GM12874 (cell line): ENCODE measurements around the gene FCN1.

Experiments
- TF ChIP-seq, protein P1 (sequence below): IDR thresholded peaks from 2 replicates; pipeline ENCODE4 v1.5.1; 2011; ENCODE audit warnings: low read depth, mild to moderate bottlenecking, control low read depth, low read length, moderate library complexity; ENCODE audit not compliant: insufficient read depth

The FCN1 gene

DNA sequence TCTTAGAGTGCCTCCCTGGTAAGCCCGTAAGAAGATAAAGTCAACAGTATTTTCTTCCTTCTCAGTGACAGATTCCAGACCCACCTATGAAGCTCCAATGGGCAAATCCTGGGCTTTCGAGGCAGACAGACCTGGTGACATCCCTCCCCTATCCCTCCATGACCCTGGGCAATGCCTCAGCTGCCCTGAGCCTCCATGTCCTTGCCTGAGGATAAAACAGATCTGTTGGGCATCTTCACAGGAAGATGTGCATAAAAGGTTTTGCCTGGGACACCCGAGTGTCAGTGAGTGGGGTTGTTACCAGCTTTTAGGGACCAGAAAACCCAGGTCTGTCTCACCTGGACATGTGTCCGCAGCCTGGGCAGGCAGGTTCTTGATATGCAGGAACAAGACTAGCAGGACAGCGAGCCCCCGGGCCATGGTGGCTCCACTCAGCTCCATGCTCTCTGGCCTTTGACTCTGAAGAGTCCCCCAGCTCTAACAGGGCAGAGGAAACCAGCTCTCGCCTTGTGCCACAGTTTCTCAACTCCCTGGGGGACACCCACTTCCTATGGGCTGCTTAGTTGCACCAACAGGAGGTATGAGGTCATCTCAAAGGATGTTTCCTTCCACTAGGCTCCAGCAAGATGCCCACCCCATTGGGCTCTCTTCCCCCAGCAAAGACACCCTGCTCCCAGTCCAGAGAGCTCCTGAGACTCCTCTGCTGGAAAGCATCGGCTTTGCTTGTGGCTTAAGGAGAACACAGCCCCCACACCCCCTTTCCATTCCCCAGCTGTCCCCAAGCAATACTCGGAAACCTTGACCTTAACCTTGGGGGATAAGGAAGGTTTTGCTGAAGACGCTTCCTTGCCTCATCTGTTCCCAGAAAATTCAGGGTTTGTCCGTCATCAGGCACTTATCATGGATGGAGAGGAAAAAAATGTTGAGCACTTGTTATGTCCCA lies at the start of gene FCN1:
TSS of gene FCN1 (minus strand) at position 482 of the 943 bp plus-strand sequence. CDS start at position 441, 41 bp downstream.
- TF ChIP-seq, protein P1, sequence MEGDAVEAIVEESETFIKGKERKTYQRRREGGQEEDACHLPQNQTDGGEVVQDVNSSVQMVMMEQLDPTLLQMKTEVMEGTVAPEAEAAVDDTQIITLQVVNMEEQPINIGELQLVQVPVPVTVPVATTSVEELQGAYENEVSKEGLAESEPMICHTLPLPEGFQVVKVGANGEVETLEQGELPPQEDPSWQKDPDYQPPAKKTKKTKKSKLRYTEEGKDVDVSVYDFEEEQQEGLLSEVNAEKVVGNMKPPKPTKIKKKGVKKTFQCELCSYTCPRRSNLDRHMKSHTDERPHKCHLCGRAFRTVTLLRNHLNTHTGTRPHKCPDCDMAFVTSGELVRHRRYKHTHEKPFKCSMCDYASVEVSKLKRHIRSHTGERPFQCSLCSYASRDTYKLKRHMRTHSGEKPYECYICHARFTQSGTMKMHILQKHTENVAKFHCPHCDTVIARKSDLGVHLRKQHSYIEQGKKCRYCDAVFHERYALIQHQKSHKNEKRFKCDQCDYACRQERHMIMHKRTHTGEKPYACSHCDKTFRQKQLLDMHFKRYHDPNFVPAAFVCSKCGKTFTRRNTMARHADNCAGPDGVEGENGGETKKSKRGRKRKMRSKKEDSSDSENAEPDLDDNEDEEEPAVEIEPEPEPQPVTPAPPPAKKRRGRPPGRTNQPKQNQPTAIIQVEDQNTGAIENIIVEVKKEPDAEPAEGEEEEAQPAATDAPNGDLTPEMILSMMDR = no peak

DNA sequence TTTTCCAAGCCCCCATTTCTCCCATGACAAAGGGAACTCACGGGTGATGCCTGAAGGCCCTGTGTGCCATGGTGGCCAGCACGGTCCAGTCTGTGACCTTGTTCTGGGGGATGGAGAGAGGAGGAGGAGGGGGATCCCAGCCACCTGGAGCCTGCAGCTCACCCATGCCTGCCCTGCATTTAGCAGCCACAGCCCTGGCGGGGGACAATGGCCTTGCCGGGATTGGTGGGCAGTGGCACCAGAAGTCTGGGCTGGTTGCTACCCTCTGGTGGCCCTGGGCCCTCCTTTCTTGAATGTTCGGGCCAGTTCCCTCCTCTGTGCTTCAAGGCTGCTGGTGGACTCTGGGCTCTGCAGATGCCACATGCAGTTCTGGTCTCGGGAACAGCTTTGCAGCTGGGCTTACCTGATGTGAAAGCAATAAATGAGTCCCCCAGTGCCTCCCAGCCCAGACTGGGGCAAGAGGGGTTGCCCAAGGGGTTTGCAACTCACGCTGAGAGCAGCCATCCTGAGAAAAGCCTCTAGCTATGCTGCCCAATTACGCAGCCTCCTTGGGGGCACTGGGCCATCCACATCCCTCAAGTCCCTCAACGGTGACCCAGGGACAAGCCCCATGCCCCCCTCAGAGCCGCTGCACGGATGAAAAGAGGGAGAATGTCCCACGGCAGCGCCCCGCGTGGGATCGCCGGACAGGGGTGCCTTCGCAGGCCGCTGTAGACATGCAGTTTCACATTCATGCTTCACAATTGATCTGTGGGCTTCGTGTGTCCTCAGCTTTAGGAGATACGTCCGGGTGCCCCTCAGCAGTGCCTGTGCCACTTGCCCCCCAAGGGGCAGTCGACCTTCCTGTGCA lies 49.2 kb upstream of the FCN1 start:
- TF ChIP-seq, protein P1 = no peak

DNA sequence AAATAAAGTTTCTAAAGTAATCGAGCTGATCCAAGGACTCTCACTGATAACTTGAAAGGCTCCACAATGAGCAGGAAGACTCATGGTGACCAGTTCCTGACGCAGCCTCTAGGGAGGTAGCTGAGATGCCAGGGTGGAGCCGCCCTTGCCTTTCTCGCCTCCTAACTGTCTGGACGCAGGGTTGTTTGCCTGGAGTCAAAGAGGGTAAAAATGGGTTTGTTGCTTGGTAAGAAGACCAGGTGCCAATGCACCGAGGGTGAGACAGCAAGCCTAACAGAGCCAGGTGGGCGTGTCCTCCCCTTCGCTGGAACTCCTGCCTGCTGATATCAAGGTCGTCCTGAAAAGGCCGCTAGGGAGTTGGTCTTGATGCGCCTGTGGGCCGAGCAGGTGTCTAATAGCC lies 48.6 kb upstream of the FCN1 start:
- TF ChIP-seq, protein P1 = no peak

DNA sequence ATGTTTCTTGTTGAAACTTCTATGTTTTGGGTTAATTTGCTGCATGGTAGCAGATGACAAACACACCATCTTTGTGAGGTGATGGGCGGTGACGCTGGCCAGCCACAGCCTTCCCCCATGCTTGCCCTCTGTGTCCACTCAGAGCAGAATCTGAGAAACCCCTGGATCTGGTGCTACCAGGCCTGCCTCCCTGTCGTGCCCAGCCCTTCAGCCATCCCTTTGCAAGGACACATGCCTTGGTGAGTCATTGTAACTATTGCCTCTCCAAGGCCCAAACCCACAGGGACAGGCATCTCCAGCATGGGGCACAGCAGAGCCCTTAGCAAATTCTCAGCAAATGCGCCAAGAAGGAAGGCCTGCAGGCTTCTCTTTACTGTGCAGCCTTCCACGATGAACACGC lies 48.1 kb upstream of the FCN1 start:
- TF ChIP-seq, protein P1 = no peak

DNA sequence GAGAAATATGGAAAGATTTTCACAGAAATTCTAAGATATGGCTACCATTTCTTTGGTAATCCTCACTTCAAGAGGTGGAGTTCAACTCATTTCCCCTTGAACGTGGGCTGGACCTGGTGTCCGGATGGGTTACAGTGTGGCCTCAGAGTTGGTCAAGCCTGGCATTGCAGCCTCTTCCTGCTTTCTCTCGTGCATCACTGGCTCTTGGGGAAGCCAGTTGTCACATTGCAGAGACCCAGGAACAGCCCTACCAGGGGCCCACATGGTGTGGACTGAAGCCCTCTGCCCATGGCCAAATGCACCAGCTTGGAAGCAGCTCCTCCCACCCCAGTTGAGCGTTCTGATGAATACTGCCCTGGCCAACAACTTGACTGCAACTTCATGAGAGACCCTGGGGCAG lies 47.7 kb upstream of the FCN1 start:
- TF ChIP-seq, protein P1 = no peak

DNA sequence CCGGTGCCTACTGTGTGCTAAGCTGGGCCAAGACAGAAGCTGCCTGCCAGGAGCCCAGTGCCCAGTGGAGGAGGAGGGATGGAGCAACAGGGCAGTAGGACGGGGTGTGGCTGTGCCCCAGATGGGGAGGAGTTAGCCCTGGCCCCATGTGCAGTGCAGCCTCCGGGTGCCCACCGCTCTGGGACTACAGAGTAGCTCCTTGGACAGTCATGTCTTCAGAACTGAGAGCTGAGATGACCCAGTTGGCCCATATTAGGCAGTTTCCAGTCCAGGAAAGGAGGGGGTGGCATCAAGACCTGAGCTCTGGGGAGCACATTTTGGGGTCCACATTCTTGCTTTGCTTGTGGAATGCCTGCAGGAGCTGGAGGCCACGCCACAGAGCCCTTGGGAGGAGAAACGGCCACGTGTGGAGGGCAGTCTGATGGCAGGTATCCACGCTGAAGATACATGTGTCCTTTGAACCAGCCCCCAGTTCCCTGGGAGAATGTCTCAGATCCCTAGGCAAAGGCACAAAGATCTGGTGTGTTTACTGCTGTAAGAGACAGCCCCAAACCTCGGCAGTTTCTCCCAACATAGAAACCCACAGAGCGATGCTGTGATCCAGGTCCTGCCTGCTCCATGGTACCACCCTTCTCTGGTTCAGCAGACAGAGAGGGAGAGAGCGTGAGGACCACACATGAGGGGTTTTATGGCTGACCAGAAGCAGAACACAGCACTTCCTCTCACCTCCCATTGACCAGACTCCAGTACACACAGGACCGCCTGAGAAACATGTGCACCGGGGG lies 46.8 kb upstream of the FCN1 start:
- TF ChIP-seq, protein P1 = no peak

DNA sequence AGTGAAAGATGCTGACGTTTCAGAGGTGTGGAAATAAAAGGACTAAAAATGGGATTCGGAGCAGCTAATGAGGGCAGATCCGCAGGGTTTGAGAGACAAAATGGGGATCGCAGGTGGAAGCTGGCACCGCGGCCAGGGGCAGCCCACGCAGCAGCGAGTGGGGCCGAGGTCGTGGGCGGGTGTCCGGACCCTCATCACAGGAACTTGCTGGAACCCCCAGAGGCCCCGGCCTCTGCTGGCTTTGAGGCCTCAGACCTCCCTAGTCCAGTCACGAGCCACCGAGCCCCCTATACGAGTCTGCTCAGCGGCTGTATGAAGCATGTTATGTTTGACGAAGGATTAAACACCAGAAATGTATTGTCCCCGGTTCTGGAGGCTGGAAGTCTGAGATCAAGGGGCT lies 45.8 kb upstream of the FCN1 start:
- TF ChIP-seq, protein P1 = no peak
